Measurements from ENCODE around the gene NTRK2. TPM values are rescaled to one million over a fixed set of nuclear protein-coding genes. Genes with fewer than 3 reads are reported as not detected.

NTRK2 gene
- total and polyA plus RNA-seq, 2 experiments from 2014 or later, result 0.03 TPM; not detected in 1

GRCh38 chr9:84781931-84782866, 112.7 kb downstream of the NTRK2 start (continued):
- TF ChIP-seq ZNF462 (CRISPR knock-in tag; IDR thresholded peaks at IDR 0.05), result no peak
- no peak for TF ChIP-seq ZNF114 (CRISPR knock-in tag; IDR thresholded peaks at IDR 0.05)
- TF ChIP-seq NANOG (IDR thresholded peaks at IDR 0.05; ENCODE audit: borderline replicate concordance), result no peak
- TF ChIP-seq ZNF331 (CRISPR knock-in tag; IDR thresholded peaks at IDR 0.05; ENCODE audit: low read depth), result no peak
- TF ChIP-seq EZH2phosphoT487 (IDR thresholded peaks at IDR 0.05; ENCODE audit: unreplicated experiment), result no peak
- no peak for TF ChIP-seq CREB1 (CRISPR knock-in tag; IDR thresholded peaks at IDR 0.05; ENCODE audit: low read depth)
- no peak for TF ChIP-seq CTCF (conservative IDR thresholded peaks at IDR 0.05; ENCODE audit: low read depth in 2 of 2)

Measured in GM23338 (cell line).